ENCODE data around the gene TMEM178B.

DNA sequence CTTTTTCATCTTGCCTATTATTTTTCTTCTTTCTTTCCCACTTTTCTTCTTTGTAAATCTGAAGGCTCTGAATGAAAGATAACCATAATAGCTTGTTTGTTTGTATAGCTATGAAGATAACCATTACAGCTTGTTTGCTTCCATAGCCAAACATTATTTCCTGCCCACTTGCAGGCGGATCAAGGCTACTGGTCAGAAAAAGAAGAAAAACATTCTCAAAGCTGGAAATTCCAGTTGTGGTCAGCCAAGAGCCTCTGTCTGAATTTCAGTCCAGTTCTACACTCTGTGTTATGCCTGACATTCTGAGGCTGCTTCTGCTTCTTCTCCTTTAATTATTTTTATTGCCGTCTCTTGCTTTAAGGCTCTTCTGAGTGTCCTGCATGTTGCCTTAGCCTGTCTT lies 48.9 kb downstream of the TMEM178B start:
- TF ChIP-seq GABPA (IDR thresholded peaks at IDR 0.05; ENCODE audit: low read depth): no peak
- TF ChIP-seq, protein P1, sequence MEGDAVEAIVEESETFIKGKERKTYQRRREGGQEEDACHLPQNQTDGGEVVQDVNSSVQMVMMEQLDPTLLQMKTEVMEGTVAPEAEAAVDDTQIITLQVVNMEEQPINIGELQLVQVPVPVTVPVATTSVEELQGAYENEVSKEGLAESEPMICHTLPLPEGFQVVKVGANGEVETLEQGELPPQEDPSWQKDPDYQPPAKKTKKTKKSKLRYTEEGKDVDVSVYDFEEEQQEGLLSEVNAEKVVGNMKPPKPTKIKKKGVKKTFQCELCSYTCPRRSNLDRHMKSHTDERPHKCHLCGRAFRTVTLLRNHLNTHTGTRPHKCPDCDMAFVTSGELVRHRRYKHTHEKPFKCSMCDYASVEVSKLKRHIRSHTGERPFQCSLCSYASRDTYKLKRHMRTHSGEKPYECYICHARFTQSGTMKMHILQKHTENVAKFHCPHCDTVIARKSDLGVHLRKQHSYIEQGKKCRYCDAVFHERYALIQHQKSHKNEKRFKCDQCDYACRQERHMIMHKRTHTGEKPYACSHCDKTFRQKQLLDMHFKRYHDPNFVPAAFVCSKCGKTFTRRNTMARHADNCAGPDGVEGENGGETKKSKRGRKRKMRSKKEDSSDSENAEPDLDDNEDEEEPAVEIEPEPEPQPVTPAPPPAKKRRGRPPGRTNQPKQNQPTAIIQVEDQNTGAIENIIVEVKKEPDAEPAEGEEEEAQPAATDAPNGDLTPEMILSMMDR (IDR thresholded peaks at IDR 0.05; ENCODE audit: insufficient read depth, low read length): no peak
- TF ChIP-seq, protein P2, sequence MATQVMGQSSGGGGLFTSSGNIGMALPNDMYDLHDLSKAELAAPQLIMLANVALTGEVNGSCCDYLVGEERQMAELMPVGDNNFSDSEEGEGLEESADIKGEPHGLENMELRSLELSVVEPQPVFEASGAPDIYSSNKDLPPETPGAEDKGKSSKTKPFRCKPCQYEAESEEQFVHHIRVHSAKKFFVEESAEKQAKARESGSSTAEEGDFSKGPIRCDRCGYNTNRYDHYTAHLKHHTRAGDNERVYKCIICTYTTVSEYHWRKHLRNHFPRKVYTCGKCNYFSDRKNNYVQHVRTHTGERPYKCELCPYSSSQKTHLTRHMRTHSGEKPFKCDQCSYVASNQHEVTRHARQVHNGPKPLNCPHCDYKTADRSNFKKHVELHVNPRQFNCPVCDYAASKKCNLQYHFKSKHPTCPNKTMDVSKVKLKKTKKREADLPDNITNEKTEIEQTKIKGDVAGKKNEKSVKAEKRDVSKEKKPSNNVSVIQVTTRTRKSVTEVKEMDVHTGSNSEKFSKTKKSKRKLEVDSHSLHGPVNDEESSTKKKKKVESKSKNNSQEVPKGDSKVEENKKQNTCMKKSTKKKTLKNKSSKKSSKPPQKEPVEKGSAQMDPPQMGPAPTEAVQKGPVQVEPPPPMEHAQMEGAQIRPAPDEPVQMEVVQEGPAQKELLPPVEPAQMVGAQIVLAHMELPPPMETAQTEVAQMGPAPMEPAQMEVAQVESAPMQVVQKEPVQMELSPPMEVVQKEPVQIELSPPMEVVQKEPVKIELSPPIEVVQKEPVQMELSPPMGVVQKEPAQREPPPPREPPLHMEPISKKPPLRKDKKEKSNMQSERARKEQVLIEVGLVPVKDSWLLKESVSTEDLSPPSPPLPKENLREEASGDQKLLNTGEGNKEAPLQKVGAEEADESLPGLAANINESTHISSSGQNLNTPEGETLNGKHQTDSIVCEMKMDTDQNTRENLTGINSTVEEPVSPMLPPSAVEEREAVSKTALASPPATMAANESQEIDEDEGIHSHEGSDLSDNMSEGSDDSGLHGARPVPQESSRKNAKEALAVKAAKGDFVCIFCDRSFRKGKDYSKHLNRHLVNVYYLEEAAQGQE (IDR thresholded peaks at IDR 0.05; ENCODE audit: insufficient replicate concordance, low read depth): no peak
- TF ChIP-seq SPI1 (IDR thresholded peaks at IDR 0.05; ENCODE audit: borderline replicate concordance, low read depth): no peak
